HL-60 (cell line): ENCODE results near the gene CFAP161.

ENCODE experiments used
- DNase-seq, 2 experiments: peaks; one replicate each; pipeline ENCODE4 v3.0.0-alpha.2; 2010 to 2020; ENCODE audit warnings: low read depth in 1 of 2, low spot score in 1 of 2
- H3K27ac ChIP-seq: fragments of 250-450 bp; sonication (Bioruptor Pico); replicated peaks from 2 replicates; pipeline ENCODE4 v1.5.1; 2020; ENCODE audit warnings: mild to moderate bottlenecking, moderate library complexity
- H3K27me3 ChIP-seq: fragments of 250-450 bp; sonication (Bioruptor Pico); 2 replicates; pipeline ENCODE4 v1.5.1; 2021; ENCODE audit warnings: mild to moderate bottlenecking, moderate library complexity; ENCODE audit not compliant: insufficient read depth, poor library complexity, severe bottlenecking
- H3K4me3 ChIP-seq: replicated peaks from 2 replicates; pipeline ENCODE4 v1.5.1; 2011; ENCODE audit warnings: mild to moderate bottlenecking, control low read depth, low read length; ENCODE audit not compliant: insufficient read depth
- CTCF ChIP-seq: IDR thresholded peaks from one replicate; pipeline ENCODE4 v1.5.1; 2011; ENCODE audit warnings: low read length, control low read depth, inconsistent platforms; ENCODE audit not compliant: insufficient read depth
- GABPA ChIP-seq: IDR thresholded peaks from 2 replicates; pipeline ENCODE4 v1.6.1; 2012; ENCODE audit warnings: low read depth
- POLR2AphosphoS5 ChIP-seq: IDR thresholded peaks from 2 replicates; pipeline ENCODE4 v1.6.1; 2012; ENCODE audit warnings: low read depth
- REST ChIP-seq: IDR thresholded peaks from 2 replicates; pipeline ENCODE4 v1.6.1; 2012; ENCODE audit warnings: low read depth; ENCODE audit not compliant: insufficient replicate concordance
- SPI1 ChIP-seq: IDR thresholded peaks from 2 replicates; pipeline ENCODE4 v1.6.1; 2012; ENCODE audit warnings: low read depth, mild to moderate bottlenecking, borderline replicate concordance

Gene CFAP161

GRCh38 chr15:81166636-81167305 is 32.7 kb downstream of the CFAP161 start:
- DNase-seq = no peak
- Histone ChIP-seq H3K27ac (no peak overlapping the region), H3K27me3 (no peaks in the 10 kb centered on the region), H3K4me3 (no peak overlapping the region)
- TF ChIP-seq POLR2AphosphoS5 (no peak), SPI1 (no peak), REST (no peak), GABPA (no peak), CTCF (no peak)

- Histone ChIP-seq H3K4me3 (no peak overlapping the region), H3K27me3 (peaks cover 2% of the 10 kb centered on the region), H3K27ac (no peak overlapping the region)
- TF ChIP-seq POLR2AphosphoS5 = no peak
- TF ChIP-seq REST = no peak
- no peak for TF ChIP-seq CTCF
- no peak for TF ChIP-seq GABPA
- TF ChIP-seq SPI1 = no peak
- DNase-seq = no peak
These were observed 34.1 kb downstream of the CFAP161 start for GRCh38 chr15:81168131-81168526.

GRCh38 chr15:81168644-81169043 is 34.6 kb downstream of the CFAP161 start:
- no peak for DNase-seq
- Histone ChIP-seq H3K27ac (no peak overlapping the region), H3K4me3 (no peak overlapping the region), H3K27me3 (peaks cover 2% of the 10 kb centered on the region)
- no peak for TF ChIP-seq SPI1
- TF ChIP-seq POLR2AphosphoS5 = no peak
- TF ChIP-seq CTCF = no peak
- TF ChIP-seq GABPA = no peak
- no peak for TF ChIP-seq REST
